Ascending aorta (tissue), 2 donors: ENCODE results near the gene HEPH. TPM values are rescaled to one million over a fixed set of nuclear protein-coding genes. Genes with fewer than 3 reads are reported as not detected.
A peak's percentile ranks its signal among the peaks of the same experiment; 100 is the strongest.

Experiments
- DNase-seq, 2 donors: peaks; one replicate each; pipeline ENCODE4 v3.0.0-alpha.2; 2019; ENCODE audit warnings: low spot score in 2 of 2
- H3K27ac ChIP-seq, 2 donors: fragments of 200-600 bp; sonication (generic); one replicate each; pipeline ENCODE4 v1.5.1; 2016 to 2017; ENCODE audit warnings: mild to moderate bottlenecking in 1 of 2
- H3K27me3 ChIP-seq: fragments of 200-600 bp; sonication (generic); one replicate; pipeline ENCODE4 v1.5.1; 2017
- H3K36me3 ChIP-seq, 2 donors: fragments of 200-600 bp; sonication (generic); one replicate each; pipeline ENCODE4 v1.5.1; 2016
- H3K4me1 ChIP-seq, 2 donors: fragments of 200-600 bp; sonication (generic); one replicate each; pipeline ENCODE4 v1.5.1; 2016 to 2017; ENCODE audit warnings: mild to moderate bottlenecking in 1 of 2
- H3K4me3 ChIP-seq, 2 donors: fragments of 200-600 bp; sonication (generic); one replicate each; pipeline ENCODE4 v1.5.1; 2016 to 2017; ENCODE audit warnings: mild to moderate bottlenecking in 1 of 2
- H3K9me3 ChIP-seq, 2 donors: fragments of 200-600 bp; sonication (generic); one replicate each; pipeline ENCODE4 v1.5.1; 2016
- CTCF ChIP-seq, 3 experiments: fragments of 200-600 bp in 2 of 3; fragments of 450-650 bp in 1 of 3; sonication (generic) in 2 of 3; IDR thresholded peaks; one replicate each; pipeline ENCODE4 v1.5.1; 2016 to 2019; ENCODE audit warnings: antibody characterized with exemption in 3 of 3, mild to moderate bottlenecking in 1 of 3, moderate library complexity in 1 of 3
- intact Hi-C: fragments of 100-400 bp; cut with DNase I; formaldehyde crosslinking; loops from one replicate; pipeline ENCODE4 v1.15.1; 2023
- total RNA-seq: library from RNA; depleted of rRNA; stranded (reverse); fragments of >200 nt; gene quantifications from one replicate; pipeline ENCODE4 v1.1.0, GENCODE V29; 2016

HEPH gene
- total RNA-seq, 1 donor from 2014 or later: 38.8 TPM

GRCh38 chrX:66164470-66164869 is 423 bp downstream of the HEPH start:
- DNase-seq: no peak
- TF ChIP-seq CTCF (IDR thresholded peaks at IDR 0.05): no peak
- intact Hi-C loops: loop anchor here (5.0 kb wide), 1 partner anchor 567 kb away; no protein-coding TSS in a partner anchor
- Histone ChIP-seq H3K4me3 (peak overlapping the region; percentile 48 to 65), H3K36me3 (no peaks in the 10 kb centered on the region), H3K27ac (peak overlapping the region; percentile 42 to 70), H3K9me3 (no peaks in the 10 kb centered on the region), H3K27me3 (no peaks in the 10 kb centered on the region), H3K4me1 (no peaks in the 10 kb centered on the region)

GRCh38 chrX:66164931-66165330 is 884 bp downstream of the HEPH start:
- no peaks in the 10 kb centered on the region for H3K27me3 ChIP-seq
- peak overlapping the region; percentile 48 to 65 for H3K4me3 ChIP-seq
- intact Hi-C loops: loop anchor here (5.0 kb wide), 1 partner anchor 568 kb away; no protein-coding TSS in a partner anchor
- TF ChIP-seq CTCF (IDR thresholded peaks at IDR 0.05): no peak
- H3K36me3 ChIP-seq: no peaks in the 10 kb centered on the region
- no peaks in the 10 kb centered on the region for H3K9me3 ChIP-seq
- H3K4me1 ChIP-seq: no peaks in the 10 kb centered on the region
- H3K27ac ChIP-seq: peak overlapping the region in 1 of 2 donors; percentile 70
- DNase-seq: no peak

GRCh38 chrX:66166671-66167070 is 2.6 kb downstream of the HEPH start:
- H3K4me3 ChIP-seq: peak overlapping the region in 1 of 2 donors; percentile 65

GRCh38 chrX:66167431-66167830 is 3.4 kb downstream of the HEPH start:
- Histone ChIP-seq H3K27me3 (no peaks in the 10 kb centered on the region), H3K9me3 (no peaks in the 10 kb centered on the region), H3K4me3 (no peak overlapping the region), H3K4me1 (no peaks in the 10 kb centered on the region), H3K36me3 (no peaks in the 10 kb centered on the region), H3K27ac (no peak overlapping the region)
- TF ChIP-seq CTCF (IDR thresholded peaks at IDR 0.05): no peak
- no peak for DNase-seq
- intact Hi-C loops: no loop called here

More at GRCh38 chrX:66166671-66167070, 2.6 kb downstream of the HEPH start:
- intact Hi-C loops: no loop called here
- Histone ChIP-seq H3K9me3 (no peaks in the 10 kb centered on the region), H3K36me3 (no peaks in the 10 kb centered on the region), H3K27ac (no peak overlapping the region), H3K27me3 (no peaks in the 10 kb centered on the region), H3K4me1 (no peaks in the 10 kb centered on the region)
- DNase-seq: no peak
- TF ChIP-seq CTCF (IDR thresholded peaks at IDR 0.05): no peak

- DNase-seq: no peak
- intact Hi-C loops: no loop called here
- no peak for TF ChIP-seq CTCF (IDR thresholded peaks at IDR 0.05)
- no peak overlapping the region for H3K27ac ChIP-seq
- no peaks in the 10 kb centered on the region for H3K27me3 ChIP-seq
- peaks cover 16 to 43% of the 10 kb centered on the region in 2 donors for H3K9me3 ChIP-seq
- H3K4me1 ChIP-seq: no peaks in the 10 kb centered on the region
- H3K36me3 ChIP-seq: peaks cover 2 to 34% of the 10 kb centered on the region in 2 donors
- no peak overlapping the region for H3K4me3 ChIP-seq
Measured at GRCh38 chrX:66176134-66176533, 12.1 kb downstream of the HEPH start.

GRCh38 chrX:66191563-66191962 is 27.5 kb downstream of the HEPH start:
- intact Hi-C loops: no loop called here

More at GRCh38 chrX:66191563-66191962, 27.5 kb downstream of the HEPH start:
- Histone ChIP-seq H3K4me3 (no peak overlapping the region), H3K27ac (no peak overlapping the region), H3K27me3 (no peaks in the 10 kb centered on the region), H3K36me3 (peaks cover 0 to 4% of the 10 kb centered on the region in 2 donors), H3K9me3 (no peaks in the 10 kb centered on the region), H3K4me1 (no peaks in the 10 kb centered on the region)
- DNase-seq: no peak
- no peak for TF ChIP-seq CTCF (IDR thresholded peaks at IDR 0.05)
